Activated gamma-delta T cell treated with anti-CD3 and anti-CD28 coated beads, Interleukin-2, amount 50 U/mL, for 16 hours (primary cell): ENCODE measurements around the gene MCCC2.
"Not testable (repeated sequence)": the region's sequence is repeated elsewhere in the genome, so short reads cannot be mapped to it uniquely, and the experiment has no call there.

Source experiments
- DNase-seq: peaks from one replicate; pipeline ENCODE4 v3.0.0-alpha.2; 2020; ENCODE audit warnings: low read depth

The MCCC2 gene

GRCh38 chr5:71600783-71601182 lies 13.6 kb downstream of the MCCC2 start:
- no peak for DNase-seq

DNA sequence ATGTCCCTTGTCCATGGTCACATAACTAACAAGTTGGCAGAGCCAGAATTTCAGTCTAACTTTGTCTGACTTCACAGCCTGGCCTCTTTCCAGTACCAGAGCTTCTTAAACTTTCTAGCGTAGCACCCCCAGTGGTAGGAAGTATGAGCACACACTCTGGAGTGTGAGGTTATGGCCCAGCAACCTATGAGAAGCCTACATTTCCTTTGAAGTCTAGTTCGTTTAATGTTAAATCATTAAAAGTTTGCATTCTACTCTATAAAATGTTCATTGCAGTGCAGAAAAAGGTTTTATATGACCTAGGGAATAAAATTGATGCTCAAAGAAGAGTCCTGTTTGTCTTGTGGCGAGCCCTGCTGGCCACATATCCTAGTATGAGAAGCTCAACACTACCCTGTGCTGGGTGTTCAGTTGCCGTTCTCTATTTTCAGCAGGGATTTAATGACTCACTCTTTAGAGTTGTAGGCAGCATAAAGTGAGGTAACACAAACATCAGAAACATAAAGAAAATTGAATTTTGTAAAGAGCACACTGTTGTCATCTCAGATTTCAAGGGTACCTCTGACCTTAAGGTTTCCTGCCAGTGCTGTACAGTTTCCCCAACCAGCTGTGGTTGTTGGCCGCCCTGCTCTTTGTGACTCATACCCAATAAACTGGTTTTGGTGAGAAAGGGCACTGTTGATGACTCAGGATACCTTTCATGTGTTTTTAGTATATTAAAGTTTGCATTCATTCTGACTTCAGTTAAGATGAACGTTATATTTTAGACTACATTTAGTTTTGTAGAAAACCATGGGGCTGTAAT lies 14.3 kb downstream of the MCCC2 start:
- DNase-seq = peak; percentile 66

DNA sequence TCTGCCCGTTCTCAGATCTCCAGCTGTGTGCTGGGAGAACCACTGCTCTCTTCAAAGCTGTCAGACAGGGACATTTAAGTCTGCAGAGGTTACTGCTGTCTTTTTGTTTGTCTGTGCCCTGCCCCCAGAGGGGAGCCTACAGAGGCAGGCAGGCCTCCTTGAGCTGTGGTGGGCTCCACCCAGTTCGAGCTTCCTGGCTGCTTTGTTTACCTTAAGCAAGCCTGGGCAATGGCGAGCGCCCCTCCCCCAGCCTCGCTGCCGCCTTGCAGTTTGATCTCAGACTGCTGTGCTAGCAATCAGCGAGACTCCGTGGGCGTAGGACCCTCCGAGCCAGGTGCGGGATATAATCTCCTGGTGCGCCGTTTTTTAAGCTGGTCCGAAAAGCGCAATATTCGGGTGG lies 22.8 kb downstream of the MCCC2 start:
- DNase-seq = not testable (repeated sequence)

DNA sequence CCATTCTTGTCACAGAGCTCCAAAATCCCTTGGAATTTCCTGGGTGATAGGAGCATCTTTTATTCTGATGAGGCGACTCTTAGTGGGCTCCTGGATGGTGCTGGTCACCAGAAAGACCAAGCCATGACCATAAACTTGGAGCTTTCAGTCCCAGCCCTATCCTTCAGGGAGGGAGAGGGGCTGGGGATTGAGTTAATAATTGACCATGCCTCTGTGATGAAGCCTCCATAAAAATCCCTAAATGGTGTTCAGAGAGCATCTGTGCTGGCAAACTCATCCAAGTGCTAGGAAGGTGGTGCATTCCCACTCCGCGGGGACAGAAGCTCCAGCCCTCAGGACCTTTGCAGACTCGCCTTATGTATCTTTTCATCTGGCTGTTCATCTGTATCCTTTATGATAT lies 28.7 kb downstream of the MCCC2 start:
- no peak for DNase-seq

DNA sequence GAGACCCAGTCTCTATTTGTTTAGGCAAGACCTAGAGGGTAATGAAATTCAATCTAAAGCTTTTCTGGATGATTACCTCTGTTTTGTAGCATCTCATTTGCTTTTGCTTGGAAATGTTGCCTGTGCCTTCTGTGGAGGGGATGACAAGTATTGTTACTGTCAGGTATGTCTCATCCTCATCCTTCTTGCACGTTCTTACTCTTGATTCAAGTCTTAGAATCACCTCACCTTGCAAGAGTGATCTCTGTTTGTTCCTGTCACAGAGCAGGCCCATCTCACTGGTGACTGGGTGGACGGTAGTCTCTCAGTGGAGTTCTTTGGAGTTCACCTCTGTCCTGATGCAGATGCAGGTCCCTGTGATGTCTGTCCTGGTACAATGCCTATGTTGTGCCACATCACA lies 33.5 kb downstream of the MCCC2 start:
- DNase-seq = no peak

DNA sequence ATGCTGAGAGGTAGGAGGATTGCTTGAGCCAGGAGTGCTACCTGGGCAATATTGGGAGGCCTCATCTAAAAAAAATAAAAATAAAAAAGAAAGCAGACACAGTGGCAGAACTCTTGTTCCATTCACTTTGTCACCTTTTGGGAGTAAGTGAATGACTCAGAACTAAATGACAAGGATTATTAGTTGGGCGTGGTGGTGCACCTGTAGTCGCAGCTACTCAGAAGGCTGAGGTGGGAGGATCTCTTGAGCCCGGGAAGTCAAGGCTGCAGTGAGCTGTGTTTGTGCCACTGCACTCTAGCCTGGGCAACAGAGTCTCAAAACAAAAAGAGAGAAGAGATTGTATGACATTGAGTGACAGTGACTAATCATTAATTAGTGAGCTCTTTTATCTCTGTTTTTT lies 34.1 kb downstream of the MCCC2 start:
- no peak for DNase-seq

- DNase-seq = no peak
Measured at GRCh38 chr5:71621741-71622140, 34.6 kb downstream of the MCCC2 start.

DNA sequence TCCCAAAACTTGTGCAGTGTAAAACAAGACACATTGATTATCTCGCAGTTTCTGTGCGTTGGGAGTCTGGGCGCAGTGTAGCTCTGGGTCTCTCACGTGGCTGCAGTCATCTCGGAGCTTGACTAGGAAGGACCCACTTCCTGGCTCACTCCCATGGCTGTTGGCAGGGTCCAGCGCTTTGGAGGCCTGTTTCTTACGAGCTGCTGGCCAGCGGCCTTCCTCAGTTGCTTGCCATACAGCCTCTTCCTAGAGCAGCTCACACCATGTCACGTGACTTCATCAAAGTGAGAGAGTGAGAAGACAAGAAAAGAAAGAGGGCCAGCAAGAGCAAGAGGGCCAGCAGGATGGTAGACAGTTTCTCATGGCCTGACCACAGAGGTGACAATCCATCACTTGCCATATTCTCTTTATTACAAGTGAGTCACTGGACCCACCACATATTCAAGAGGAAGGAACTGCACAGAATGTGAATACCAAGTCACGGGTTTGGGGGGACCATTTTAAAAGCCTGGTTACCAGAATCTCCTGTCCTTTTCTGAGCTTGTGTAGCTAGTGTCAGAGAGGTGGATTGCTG lies 36.2 kb downstream of the MCCC2 start:
- no peak for DNase-seq

- DNase-seq = no peak
Measured at GRCh38 chr5:71629950-71630349, 42.8 kb downstream of the MCCC2 start.

- DNase-seq = no peak
Measured at GRCh38 chr5:71631070-71631469, 43.9 kb downstream of the MCCC2 start.

GRCh38 chr5:71632168-71632567 lies 45.0 kb downstream of the MCCC2 start:
- DNase-seq = no peak

DNA sequence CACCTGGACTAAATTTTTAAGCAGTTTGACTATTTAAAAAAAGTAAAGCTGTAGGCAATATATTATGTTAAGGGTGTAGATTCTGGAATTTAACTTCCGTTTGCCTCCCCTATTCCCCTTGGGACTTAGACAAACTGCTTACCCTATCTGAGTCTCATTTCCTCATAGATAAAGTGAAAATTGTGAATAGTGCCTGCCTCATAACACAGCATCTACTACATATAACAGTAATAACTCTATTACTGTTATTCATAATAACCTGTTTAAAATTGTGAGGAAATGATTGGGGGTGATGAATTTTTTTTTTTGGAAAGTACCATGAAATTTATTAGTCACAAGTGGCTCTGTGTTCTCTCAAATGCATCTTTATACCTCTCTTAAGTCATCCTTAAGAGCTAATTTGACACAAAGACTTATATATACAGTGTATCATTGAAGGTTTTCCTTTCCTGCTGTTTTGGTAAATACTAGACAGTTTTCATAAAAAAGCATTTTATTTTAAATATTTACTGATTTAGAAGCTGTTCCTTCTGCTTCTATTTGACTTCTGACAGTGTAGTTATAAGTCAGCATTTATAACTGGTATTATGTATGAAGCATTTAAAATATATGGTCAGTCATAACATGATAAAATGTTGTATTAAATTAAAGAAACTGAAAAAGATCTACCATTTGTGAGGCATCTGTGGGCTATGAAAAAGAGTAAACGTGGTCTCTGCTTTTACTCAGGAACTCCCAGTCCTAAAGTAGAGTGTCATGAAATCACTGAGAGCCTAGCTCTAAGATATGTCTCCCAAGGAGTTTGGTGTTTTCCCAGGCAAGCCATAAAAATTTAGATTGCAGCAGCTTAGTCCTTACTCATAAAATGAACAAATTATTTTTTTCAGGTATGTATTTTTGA lies 46.4 kb downstream of the MCCC2 start:
- no peak for DNase-seq

- DNase-seq = no peak
Measured at GRCh38 chr5:71637133-71637532, 50.0 kb downstream of the MCCC2 start.

- no peak for DNase-seq
Measured at GRCh38 chr5:71640408-71640807, 53.3 kb downstream of the MCCC2 start.

- DNase-seq = no peak
Measured at GRCh38 chr5:71645030-71645429, 57.9 kb downstream of the MCCC2 start.

DNA sequence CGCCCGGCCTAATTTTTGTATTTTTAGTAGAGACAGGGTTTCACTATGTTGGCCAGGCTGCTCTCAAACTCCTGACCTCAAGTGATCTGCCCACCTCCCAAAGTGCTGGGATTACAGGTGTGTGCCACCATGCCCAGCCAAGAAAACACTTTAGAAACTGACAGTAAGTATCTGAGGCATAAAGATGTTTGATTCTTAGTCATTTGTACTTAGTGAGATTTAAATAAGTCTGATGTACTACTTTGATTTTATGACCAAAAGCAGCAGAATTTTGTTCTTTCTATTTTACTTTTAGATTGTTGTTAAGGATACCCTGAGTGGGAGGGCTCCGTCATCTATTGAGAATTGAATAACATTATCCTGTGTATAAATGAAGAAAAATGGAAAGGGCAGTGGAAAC lies 63.8 kb downstream of the MCCC2 start:
- DNase-seq = not testable (repeated sequence)

DNA sequence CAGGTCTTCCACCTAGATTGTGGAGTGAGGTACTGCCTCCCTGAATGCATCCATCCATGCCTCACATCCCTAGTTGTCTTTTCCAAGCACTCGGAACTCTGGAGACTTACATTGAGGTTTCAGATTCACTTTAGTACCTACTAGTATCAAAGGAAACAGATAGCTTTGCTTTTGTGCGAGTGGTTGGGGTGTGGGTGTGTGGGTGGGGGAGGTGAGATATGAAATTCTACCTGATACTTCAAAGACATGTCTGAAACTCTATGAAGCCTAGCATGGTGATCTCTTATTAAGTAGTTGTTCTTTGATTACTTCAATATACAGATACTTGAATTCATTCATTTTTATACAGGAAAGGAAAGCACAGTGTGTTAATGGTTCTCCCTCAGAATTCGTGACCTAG lies 64.4 kb downstream of the MCCC2 start:
- peak; percentile 4 for DNase-seq

DNA sequence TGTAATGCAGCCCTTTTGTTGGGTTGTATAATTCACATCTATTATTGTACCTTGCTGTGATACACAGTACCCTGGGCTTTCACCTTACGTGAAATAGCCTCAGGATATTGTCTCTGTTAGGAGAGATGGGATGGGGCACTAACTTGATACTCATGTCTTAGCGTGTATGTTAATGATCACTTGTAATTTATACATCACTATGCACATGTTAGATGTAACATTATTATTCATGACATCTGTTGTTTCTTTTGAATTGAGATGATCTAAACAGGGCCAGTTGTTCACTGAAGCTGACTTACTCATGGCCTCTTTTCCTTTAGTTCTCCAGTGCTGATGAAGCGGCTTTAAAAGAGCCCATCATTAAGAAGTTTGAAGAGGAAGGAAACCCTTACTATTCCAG lies 65.2 kb downstream of the MCCC2 start:
- DNase-seq = no peak

DNA sequence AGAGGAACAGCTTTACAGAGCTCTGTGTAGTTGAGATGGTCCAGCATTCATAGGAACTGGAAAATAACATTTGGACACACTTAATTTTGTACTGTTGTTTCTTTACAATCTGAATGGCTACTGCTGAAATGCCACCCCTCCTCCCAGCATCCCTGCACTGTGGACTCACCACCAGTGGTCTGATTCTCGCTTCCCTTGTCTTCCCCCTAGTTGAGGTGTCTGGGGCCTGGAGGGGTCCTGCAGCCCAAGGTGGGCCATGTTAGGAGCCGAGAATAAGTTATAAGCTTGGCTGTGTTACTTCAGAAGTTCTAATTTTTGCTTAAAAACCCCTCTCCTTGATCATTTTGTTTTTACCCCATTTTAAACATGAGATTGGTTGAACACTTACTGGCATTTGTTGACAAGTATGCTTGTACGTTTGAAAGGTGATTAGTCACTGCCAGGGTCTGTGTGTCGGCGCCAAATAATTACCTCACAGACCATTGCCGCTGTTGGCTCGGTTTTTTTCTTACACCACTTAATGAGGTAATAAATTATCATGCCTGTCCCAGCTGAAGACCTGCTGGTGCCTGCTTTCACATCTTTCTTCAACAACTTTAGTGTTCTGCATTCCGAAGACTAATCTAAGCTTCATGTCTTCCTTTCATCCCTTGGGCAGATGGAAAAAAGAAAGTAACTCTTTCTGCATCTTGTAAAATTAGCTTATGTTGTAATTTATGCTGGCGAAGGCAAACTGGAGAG lies 65.8 kb downstream of the MCCC2 start:
- no peak for DNase-seq

GRCh38 chr5:71658916-71659662 lies 71.9 kb downstream of the MCCC2 start:
- no peak for DNase-seq

DNA sequence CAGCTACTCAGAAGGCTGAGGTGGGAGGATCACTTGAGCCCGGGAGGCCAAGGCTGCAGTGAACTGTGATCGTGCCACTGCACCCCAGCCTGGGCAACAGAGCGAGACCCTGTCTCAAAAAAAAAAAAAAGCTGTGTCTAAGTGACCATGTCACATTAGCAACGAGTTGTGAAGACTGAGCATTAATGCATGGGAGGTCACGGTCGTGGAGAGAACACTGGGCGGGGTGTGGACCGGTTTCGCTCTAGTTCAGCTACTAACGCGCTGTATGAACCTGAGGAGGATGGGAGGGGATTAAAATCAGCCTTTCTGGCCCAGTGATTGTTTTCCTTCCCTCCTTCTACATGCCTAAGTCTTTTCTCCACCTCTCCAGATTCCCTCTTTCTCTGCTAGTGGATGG lies 75.2 kb downstream of the MCCC2 start:
- DNase-seq = no peak
